Transverse colon (tissue), 3 donors: ENCODE measurements around the gene NR5A2.

ENCODE experiments used
- POLR2A ChIP-seq: fragments of 450-650 bp; IDR thresholded peaks from one replicate; pipeline ENCODE4 v1.6.1; 2016; ENCODE audit warnings: antibody characterized with exemption, mild to moderate bottlenecking, moderate library complexity
- TF ChIP-seq, protein P1 (sequence below), 5 experiments: fragments of 200-600 bp in 3 of 5; fragments of 450-650 bp in 2 of 5; sonication (generic) in 3 of 5; IDR thresholded peaks; 1 replicate in 2 of 5; 2 replicates in 3 of 5; pipeline ENCODE4 v1.5.1; 2016 to 2017; ENCODE audit warnings: antibody characterized with exemption in 5 of 5, inconsistent platforms in 3 of 5, mild to moderate bottlenecking in 2 of 5, moderate library complexity in 1 of 5

DNA sequence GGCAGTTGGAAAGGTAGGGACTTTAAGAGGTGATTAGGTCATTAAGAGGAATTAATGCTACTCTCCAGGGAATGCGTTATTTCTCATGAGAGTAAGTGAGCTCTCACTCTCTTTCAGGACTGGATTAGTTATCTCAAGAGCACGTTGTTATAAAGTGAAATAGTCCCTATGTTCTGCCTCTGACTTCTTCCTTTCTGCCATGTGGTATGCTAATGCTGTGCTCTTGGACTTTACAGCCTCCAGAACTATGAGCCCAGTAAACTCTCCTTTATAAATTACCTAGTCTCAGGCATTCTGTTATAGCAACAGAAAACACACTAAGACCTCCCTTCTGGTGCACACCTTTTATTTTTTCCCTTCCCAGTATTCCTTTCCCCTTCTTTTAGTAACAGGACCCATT is 187.8 kb downstream of the NR5A2 start:
- no peak for TF ChIP-seq POLR2A
- TF ChIP-seq, protein P1, sequence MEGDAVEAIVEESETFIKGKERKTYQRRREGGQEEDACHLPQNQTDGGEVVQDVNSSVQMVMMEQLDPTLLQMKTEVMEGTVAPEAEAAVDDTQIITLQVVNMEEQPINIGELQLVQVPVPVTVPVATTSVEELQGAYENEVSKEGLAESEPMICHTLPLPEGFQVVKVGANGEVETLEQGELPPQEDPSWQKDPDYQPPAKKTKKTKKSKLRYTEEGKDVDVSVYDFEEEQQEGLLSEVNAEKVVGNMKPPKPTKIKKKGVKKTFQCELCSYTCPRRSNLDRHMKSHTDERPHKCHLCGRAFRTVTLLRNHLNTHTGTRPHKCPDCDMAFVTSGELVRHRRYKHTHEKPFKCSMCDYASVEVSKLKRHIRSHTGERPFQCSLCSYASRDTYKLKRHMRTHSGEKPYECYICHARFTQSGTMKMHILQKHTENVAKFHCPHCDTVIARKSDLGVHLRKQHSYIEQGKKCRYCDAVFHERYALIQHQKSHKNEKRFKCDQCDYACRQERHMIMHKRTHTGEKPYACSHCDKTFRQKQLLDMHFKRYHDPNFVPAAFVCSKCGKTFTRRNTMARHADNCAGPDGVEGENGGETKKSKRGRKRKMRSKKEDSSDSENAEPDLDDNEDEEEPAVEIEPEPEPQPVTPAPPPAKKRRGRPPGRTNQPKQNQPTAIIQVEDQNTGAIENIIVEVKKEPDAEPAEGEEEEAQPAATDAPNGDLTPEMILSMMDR (IDR thresholded peaks at IDR 0.05): no peak
